ENCODE data around the gene NTSR1.

- TF ChIP-seq EZH2 (IDR thresholded peaks at IDR 0.05; ENCODE audit: borderline replicate concordance, low read depth, low read length, poor library complexity, severe bottlenecking) = no peak
- TF ChIP-seq, protein P1, sequence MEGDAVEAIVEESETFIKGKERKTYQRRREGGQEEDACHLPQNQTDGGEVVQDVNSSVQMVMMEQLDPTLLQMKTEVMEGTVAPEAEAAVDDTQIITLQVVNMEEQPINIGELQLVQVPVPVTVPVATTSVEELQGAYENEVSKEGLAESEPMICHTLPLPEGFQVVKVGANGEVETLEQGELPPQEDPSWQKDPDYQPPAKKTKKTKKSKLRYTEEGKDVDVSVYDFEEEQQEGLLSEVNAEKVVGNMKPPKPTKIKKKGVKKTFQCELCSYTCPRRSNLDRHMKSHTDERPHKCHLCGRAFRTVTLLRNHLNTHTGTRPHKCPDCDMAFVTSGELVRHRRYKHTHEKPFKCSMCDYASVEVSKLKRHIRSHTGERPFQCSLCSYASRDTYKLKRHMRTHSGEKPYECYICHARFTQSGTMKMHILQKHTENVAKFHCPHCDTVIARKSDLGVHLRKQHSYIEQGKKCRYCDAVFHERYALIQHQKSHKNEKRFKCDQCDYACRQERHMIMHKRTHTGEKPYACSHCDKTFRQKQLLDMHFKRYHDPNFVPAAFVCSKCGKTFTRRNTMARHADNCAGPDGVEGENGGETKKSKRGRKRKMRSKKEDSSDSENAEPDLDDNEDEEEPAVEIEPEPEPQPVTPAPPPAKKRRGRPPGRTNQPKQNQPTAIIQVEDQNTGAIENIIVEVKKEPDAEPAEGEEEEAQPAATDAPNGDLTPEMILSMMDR (conservative IDR thresholded peaks at IDR 0.05; ENCODE audit: low read depth, low read length) = no peak
Measured at GRCh38 chr20:62706857-62707256, 1.8 kb upstream of the NTSR1 start.
